Measurements from ENCODE around the gene TANC1. TPM values are rescaled to one million over a fixed set of nuclear protein-coding genes. Genes with fewer than 3 reads are reported as not detected.

TANC1 gene
- total RNA-seq, 1 donor from 2014 or later = 45.0 TPM

- no peak for FAIRE-seq
- Histone ChIP-seq H3K36me3 (ENCODE audit: insufficient read depth, low read length) (peaks cover 18% of the 10 kb centered on the region), H4K20me1 (ENCODE audit: insufficient read depth, low read length) (peaks cover 27% of the 10 kb centered on the region), H3K79me2 (ENCODE audit: insufficient read depth, low read length) (peaks cover 4% of the 10 kb centered on the region), H3K4me3 (ENCODE audit: insufficient read depth, low read depth, low read length) (no peak overlapping the region), H3K4me1 (ENCODE audit: insufficient read depth, low read length) (peaks cover 10% of the 10 kb centered on the region), H3K27ac (ENCODE audit: low read depth, low read length) (no peak overlapping the region), H2AFZ (ENCODE audit: low read depth, low read length) (no peak overlapping the region), H3K27me3 (ENCODE audit: insufficient read depth, low read length) (no peaks in the 10 kb centered on the region), H3K9me3 (ENCODE audit: insufficient read depth, low read depth, low read length) (no peaks in the 10 kb centered on the region), H3K9ac (ENCODE audit: low read length) (no peak overlapping the region), H3K4me2 (ENCODE audit: low read length) (no peak overlapping the region)
- no peak for TF ChIP-seq EZH2 (IDR thresholded peaks at IDR 0.05; ENCODE audit: insufficient read depth, low read length)
- TF ChIP-seq CTCF (IDR thresholded peaks at IDR 0.05; ENCODE audit: insufficient read depth, low read depth, low read length) = no peak
- no peaks in the 10 kb centered on the region for H3K27me3 Mint-ChIP-seq (ENCODE audit: low read depth, unreplicated experiment)
- peaks cover 49% of the 10 kb centered on the region for H3K36me3 Mint-ChIP-seq (ENCODE audit: low read depth, unreplicated experiment)
- H3K4me1 Mint-ChIP-seq (ENCODE audit: low read depth, unreplicated experiment) = peaks cover 26% of the 10 kb centered on the region
- no peak overlapping the region for H3K4me3 Mint-ChIP-seq (ENCODE audit: unreplicated experiment)
- no peaks in the 10 kb centered on the region for H3K9me3 Mint-ChIP-seq (ENCODE audit: unreplicated experiment)
- H3K27ac Mint-ChIP-seq (ENCODE audit: unreplicated experiment) = no peak overlapping the region
- DNase-seq (ENCODE audit: low read depth) = no peak
Measured at GRCh38 chr2:159213296-159213695, 244.9 kb downstream of the TANC1 start.

GRCh38 chr2:159214325-159214865, 246.0 kb downstream of the TANC1 start:
- no peak for TF ChIP-seq EZH2 (IDR thresholded peaks at IDR 0.05; ENCODE audit: insufficient read depth, low read length)
- TF ChIP-seq CTCF (IDR thresholded peaks at IDR 0.05; ENCODE audit: insufficient read depth, low read depth, low read length) = no peak
- Histone ChIP-seq H3K27me3 (ENCODE audit: insufficient read depth, low read length) (no peaks in the 10 kb centered on the region), H4K20me1 (ENCODE audit: insufficient read depth, low read length) (peaks cover 30% of the 10 kb centered on the region), H3K79me2 (ENCODE audit: insufficient read depth, low read length) (peaks cover 4% of the 10 kb centered on the region), H3K4me2 (ENCODE audit: low read length) (no peak overlapping the region), H3K4me3 (ENCODE audit: insufficient read depth, low read depth, low read length) (no peak overlapping the region), H3K9ac (ENCODE audit: low read length) (no peak overlapping the region), H2AFZ (ENCODE audit: low read depth, low read length) (no peak overlapping the region), H3K4me1 (ENCODE audit: insufficient read depth, low read length) (peaks cover 10% of the 10 kb centered on the region), H3K36me3 (ENCODE audit: insufficient read depth, low read length) (peaks cover 26% of the 10 kb centered on the region), H3K27ac (ENCODE audit: low read depth, low read length) (no peak overlapping the region), H3K9me3 (ENCODE audit: insufficient read depth, low read depth, low read length) (no peaks in the 10 kb centered on the region)
- H3K27ac Mint-ChIP-seq (ENCODE audit: unreplicated experiment) = no peak overlapping the region
- DNase-seq (ENCODE audit: low read depth) (no peak), FAIRE-seq (no peak)
- H3K36me3 Mint-ChIP-seq (ENCODE audit: low read depth, unreplicated experiment) = peaks cover 56% of the 10 kb centered on the region
- H3K27me3 Mint-ChIP-seq (ENCODE audit: low read depth, unreplicated experiment) = no peaks in the 10 kb centered on the region
- no peak overlapping the region for H3K4me3 Mint-ChIP-seq (ENCODE audit: unreplicated experiment)
- H3K9me3 Mint-ChIP-seq (ENCODE audit: unreplicated experiment) = no peaks in the 10 kb centered on the region
- H3K4me1 Mint-ChIP-seq (ENCODE audit: low read depth, unreplicated experiment) = peaks cover 26% of the 10 kb centered on the region

GRCh38 chr2:159215116-159215515, 246.7 kb downstream of the TANC1 start:
- Histone ChIP-seq H3K4me1 (ENCODE audit: insufficient read depth, low read length) (peaks cover 10% of the 10 kb centered on the region), H3K9ac (ENCODE audit: low read length) (no peak overlapping the region), H3K79me2 (ENCODE audit: insufficient read depth, low read length) (peaks cover 4% of the 10 kb centered on the region), H2AFZ (ENCODE audit: low read depth, low read length) (no peak overlapping the region), H3K4me2 (ENCODE audit: low read length) (no peak overlapping the region), H3K27ac (ENCODE audit: low read depth, low read length) (no peak overlapping the region), H3K9me3 (ENCODE audit: insufficient read depth, low read depth, low read length) (no peaks in the 10 kb centered on the region), H3K36me3 (ENCODE audit: insufficient read depth, low read length) (peaks cover 30% of the 10 kb centered on the region), H3K4me3 (ENCODE audit: insufficient read depth, low read depth, low read length) (no peak overlapping the region), H3K27me3 (ENCODE audit: insufficient read depth, low read length) (no peaks in the 10 kb centered on the region), H4K20me1 (ENCODE audit: insufficient read depth, low read length) (peaks cover 30% of the 10 kb centered on the region)
- H3K36me3 Mint-ChIP-seq (ENCODE audit: low read depth, unreplicated experiment) = peaks cover 57% of the 10 kb centered on the region
- peaks cover 21% of the 10 kb centered on the region for H3K4me1 Mint-ChIP-seq (ENCODE audit: low read depth, unreplicated experiment)
- no peak for DNase-seq (ENCODE audit: low read depth)
- TF ChIP-seq CTCF (IDR thresholded peaks at IDR 0.05; ENCODE audit: insufficient read depth, low read depth, low read length) (no peak), EZH2 (IDR thresholded peaks at IDR 0.05; ENCODE audit: insufficient read depth, low read length) (no peak)
- no peaks in the 10 kb centered on the region for H3K9me3 Mint-ChIP-seq (ENCODE audit: unreplicated experiment)
- no peak overlapping the region for H3K27ac Mint-ChIP-seq (ENCODE audit: unreplicated experiment)
- H3K27me3 Mint-ChIP-seq (ENCODE audit: low read depth, unreplicated experiment) = no peaks in the 10 kb centered on the region
- H3K4me3 Mint-ChIP-seq (ENCODE audit: unreplicated experiment) = no peak overlapping the region
- no peak for FAIRE-seq

All from astrocyte (in vitro differentiated cells and primary cell).